ENCODE data around the gene MCRIP1. TPM values are rescaled to one million over a fixed set of nuclear protein-coding genes. Genes with fewer than 3 reads are reported as not detected.

MCRIP1 gene
- total RNA-seq, 1 donor from 2014 or later = 69.2 TPM

- Histone ChIP-seq H3K36me3 (peaks cover 72% of the 10 kb centered on the region), H3K27me3 (ENCODE audit: low read depth) (no peaks in the 10 kb centered on the region), H3K9me3 (no peaks in the 10 kb centered on the region), H3K27ac (no peak overlapping the region), H3K4me1 (no peaks in the 10 kb centered on the region), H3K4me3 (no peak overlapping the region)
- intact Hi-C loops (cut with DNase I) = no loop called here
- TF ChIP-seq CTCF (IDR thresholded peaks at IDR 0.05) = no peak
- no peak for DNase-seq
- ATAC-seq = no peak
Observed at GRCh38 chr17:81844327-81844851, 11.3 kb upstream of the MCRIP1 start.

- H3K27me3 ChIP-seq (ENCODE audit: low read depth) = no peaks in the 10 kb centered on the region
- no peak overlapping the region for H3K4me3 ChIP-seq
- no peak overlapping the region for H3K27ac ChIP-seq
- H3K9me3 ChIP-seq = no peaks in the 10 kb centered on the region
- H3K36me3 ChIP-seq = peaks cover 66% of the 10 kb centered on the region
- DNase-seq (no peak), ATAC-seq (no peak)
- intact Hi-C loops (cut with DNase I) = no loop called here
- no peak for TF ChIP-seq CTCF (IDR thresholded peaks at IDR 0.05)
- no peaks in the 10 kb centered on the region for H3K4me1 ChIP-seq
Observed at GRCh38 chr17:81843713-81844326, 10.7 kb upstream of the MCRIP1 start.

GRCh38 chr17:81842725-81843504 lies 9.8 kb upstream of the MCRIP1 start:
- ATAC-seq (peak; percentile 8 to 32), DNase-seq (no peak)
- no peak overlapping the region for H3K4me3 ChIP-seq
- peaks cover 57% of the 10 kb centered on the region for H3K36me3 ChIP-seq
- intact Hi-C loops (cut with DNase I) = no loop called here
- TF ChIP-seq CTCF (IDR thresholded peaks at IDR 0.05) = no peak
- no peaks in the 10 kb centered on the region for H3K4me1 ChIP-seq
- H3K27me3 ChIP-seq (ENCODE audit: low read depth) = no peaks in the 10 kb centered on the region
- H3K9me3 ChIP-seq = no peaks in the 10 kb centered on the region
- no peak overlapping the region for H3K27ac ChIP-seq

- no peaks in the 10 kb centered on the region for H3K4me1 ChIP-seq
- no peaks in the 10 kb centered on the region for H3K27me3 ChIP-seq (ENCODE audit: low read depth)
- DNase-seq (no peak), ATAC-seq (no peak)
- intact Hi-C loops (cut with DNase I) = no loop called here
- no peak overlapping the region for H3K27ac ChIP-seq
- H3K4me3 ChIP-seq = no peak overlapping the region
- peaks cover 51% of the 10 kb centered on the region for H3K36me3 ChIP-seq
- no peaks in the 10 kb centered on the region for H3K9me3 ChIP-seq
- no peak for TF ChIP-seq CTCF (IDR thresholded peaks at IDR 0.05)
Observed at GRCh38 chr17:81842378-81842724, 9.3 kb upstream of the MCRIP1 start.

- no peak for ATAC-seq
- H3K4me3 ChIP-seq = no peak overlapping the region
- no peaks in the 10 kb centered on the region for H3K9me3 ChIP-seq
- TF ChIP-seq CTCF (IDR thresholded peaks at IDR 0.05) = no peak
- H3K27me3 ChIP-seq (ENCODE audit: low read depth) = no peaks in the 10 kb centered on the region
- no peaks in the 10 kb centered on the region for H3K4me1 ChIP-seq
- intact Hi-C loops (cut with DNase I) = no loop called here
- H3K36me3 ChIP-seq = peaks cover 46% of the 10 kb centered on the region
- DNase-seq = no peak
- no peak overlapping the region for H3K27ac ChIP-seq
Observed at GRCh38 chr17:81841866-81842265, 8.8 kb upstream of the MCRIP1 start.
